Neural cell (in vitro differentiated cells): ENCODE results near the gene NAP1L1.

Source experiments
- TAF1 ChIP-seq: IDR thresholded peaks from 2 replicates; pipeline ENCODE4 v1.6.1; 2012; ENCODE audit warnings: low read depth
- TF ChIP-seq, protein P1 (sequence below): fragments of 450-650 bp; IDR thresholded peaks from 2 replicates; pipeline ENCODE4 v1.5.1; 2014; ENCODE audit warnings: antibody characterized with exemption, mild to moderate bottlenecking, moderate library complexity; ENCODE audit not compliant: poor library complexity, severe bottlenecking

DNA sequence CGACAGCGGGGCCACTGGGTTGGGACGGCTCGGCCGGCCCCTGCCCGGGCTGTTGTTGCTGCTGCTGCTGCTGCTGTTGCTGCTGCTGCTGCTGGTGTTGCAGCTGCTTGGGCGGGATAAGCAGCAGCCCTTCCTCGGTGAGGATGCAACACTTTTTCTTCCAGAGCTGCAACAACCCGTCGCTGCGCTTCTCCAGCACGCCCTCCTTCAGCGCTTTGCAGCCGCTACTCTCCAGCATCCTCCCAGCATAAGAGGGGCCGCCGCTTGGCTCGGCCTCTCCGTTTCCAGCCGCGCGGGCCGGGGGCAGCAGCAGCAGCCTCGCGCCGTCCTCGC is 53.4 kb downstream of the NAP1L1 start:
- TF ChIP-seq, protein P1, sequence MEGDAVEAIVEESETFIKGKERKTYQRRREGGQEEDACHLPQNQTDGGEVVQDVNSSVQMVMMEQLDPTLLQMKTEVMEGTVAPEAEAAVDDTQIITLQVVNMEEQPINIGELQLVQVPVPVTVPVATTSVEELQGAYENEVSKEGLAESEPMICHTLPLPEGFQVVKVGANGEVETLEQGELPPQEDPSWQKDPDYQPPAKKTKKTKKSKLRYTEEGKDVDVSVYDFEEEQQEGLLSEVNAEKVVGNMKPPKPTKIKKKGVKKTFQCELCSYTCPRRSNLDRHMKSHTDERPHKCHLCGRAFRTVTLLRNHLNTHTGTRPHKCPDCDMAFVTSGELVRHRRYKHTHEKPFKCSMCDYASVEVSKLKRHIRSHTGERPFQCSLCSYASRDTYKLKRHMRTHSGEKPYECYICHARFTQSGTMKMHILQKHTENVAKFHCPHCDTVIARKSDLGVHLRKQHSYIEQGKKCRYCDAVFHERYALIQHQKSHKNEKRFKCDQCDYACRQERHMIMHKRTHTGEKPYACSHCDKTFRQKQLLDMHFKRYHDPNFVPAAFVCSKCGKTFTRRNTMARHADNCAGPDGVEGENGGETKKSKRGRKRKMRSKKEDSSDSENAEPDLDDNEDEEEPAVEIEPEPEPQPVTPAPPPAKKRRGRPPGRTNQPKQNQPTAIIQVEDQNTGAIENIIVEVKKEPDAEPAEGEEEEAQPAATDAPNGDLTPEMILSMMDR, result no peak
- no peak for TF ChIP-seq TAF1
